ENCODE results near the gene BFSP1.

The BFSP1 gene

GRCh38 chr20:17501701-17502100 is 29.5 kb downstream of the BFSP1 start:
- Histone ChIP-seq H3K4me1 (no peaks in the 10 kb centered on the region; the same call in 1 of the 2 replicates), H3K4me3 (ENCODE audit: low read depth, low read length) (no peak overlapping the region), H3K27me3 (peaks cover 18% of the 10 kb centered on the region), H3K9me3 (no peaks in the 10 kb centered on the region), H3K36me3 (no peaks in the 10 kb centered on the region)
- no peak for DNase-seq
- no peak for TF ChIP-seq CTCF (IDR thresholded peaks at IDR 0.05; ENCODE audit: low read depth, low read length)

- Histone ChIP-seq H3K4me1 (no peaks in the 10 kb centered on the region; the same call in 1 of the 2 replicates), H3K36me3 (no peaks in the 10 kb centered on the region), H3K27me3 (peaks cover 23% of the 10 kb centered on the region), H3K9me3 (no peaks in the 10 kb centered on the region), H3K4me3 (ENCODE audit: low read depth, low read length) (no peak overlapping the region)
- DNase-seq = no peak
- no peak for TF ChIP-seq CTCF (IDR thresholded peaks at IDR 0.05; ENCODE audit: low read depth, low read length)
These were observed 30.4 kb downstream of the BFSP1 start for GRCh38 chr20:17500826-17501225.

- no peak for DNase-seq
- Histone ChIP-seq H3K9me3 (no peaks in the 10 kb centered on the region), H3K4me1 (no peaks in the 10 kb centered on the region), H3K4me3 (ENCODE audit: low read depth, low read length) (no peak overlapping the region), H3K27me3 (peaks cover 23% of the 10 kb centered on the region), H3K36me3 (no peaks in the 10 kb centered on the region)
- no peak for TF ChIP-seq CTCF (IDR thresholded peaks at IDR 0.05; ENCODE audit: low read depth, low read length)
These were observed 30.9 kb downstream of the BFSP1 start for GRCh38 chr20:17500271-17500670.

GRCh38 chr20:17499041-17499440 is 32.1 kb downstream of the BFSP1 start:
- no peak overlapping the region for H3K4me3 ChIP-seq (ENCODE audit: low read depth, low read length)
- TF ChIP-seq CTCF (IDR thresholded peaks at IDR 0.05; ENCODE audit: low read depth, low read length) = no peak
- peaks cover 23% of the 10 kb centered on the region for H3K27me3 ChIP-seq
- no peaks in the 10 kb centered on the region for H3K36me3 ChIP-seq
- no peaks in the 10 kb centered on the region for H3K9me3 ChIP-seq
- H3K4me1 ChIP-seq = no peaks in the 10 kb centered on the region
- DNase-seq = no peak

GRCh38 chr20:17498641-17499040 is 32.5 kb downstream of the BFSP1 start:
- no peaks in the 10 kb centered on the region for H3K4me1 ChIP-seq
- H3K9me3 ChIP-seq = no peaks in the 10 kb centered on the region
- H3K27me3 ChIP-seq = peaks cover 23% of the 10 kb centered on the region
- no peak for DNase-seq
- H3K36me3 ChIP-seq = no peaks in the 10 kb centered on the region
- no peak for TF ChIP-seq CTCF (IDR thresholded peaks at IDR 0.05; ENCODE audit: low read depth, low read length)
- no peak overlapping the region for H3K4me3 ChIP-seq (ENCODE audit: low read depth, low read length)

GRCh38 chr20:17497821-17498580 is 33.2 kb downstream of the BFSP1 start:
- Histone ChIP-seq H3K36me3 (no peaks in the 10 kb centered on the region), H3K9me3 (no peaks in the 10 kb centered on the region), H3K4me1 (no peaks in the 10 kb centered on the region), H3K27me3 (peaks cover 23% of the 10 kb centered on the region), H3K4me3 (ENCODE audit: low read depth, low read length) (no peak overlapping the region)
- DNase-seq = no peak
- no peak for TF ChIP-seq CTCF (IDR thresholded peaks at IDR 0.05; ENCODE audit: low read depth, low read length)
